MM.1S (cell line): ENCODE results near the gene HSP90AB1.

ENCODE experiments used
- EZH2phosphoT487 ChIP-seq: fragments of 300-600 bp; sonication (generic); IDR thresholded peaks from 2 replicates; pipeline ENCODE4 v1.6.1; 2018; ENCODE audit warnings: antibody characterized with exemption, low read length
- TF ChIP-seq, protein P1 (sequence below): fragments of 300-600 bp; sonication (generic); IDR thresholded peaks from 2 replicates; pipeline ENCODE4 v1.5.1; 2016; ENCODE audit warnings: antibody characterized with exemption, low read length, mixed read lengths

DNA sequence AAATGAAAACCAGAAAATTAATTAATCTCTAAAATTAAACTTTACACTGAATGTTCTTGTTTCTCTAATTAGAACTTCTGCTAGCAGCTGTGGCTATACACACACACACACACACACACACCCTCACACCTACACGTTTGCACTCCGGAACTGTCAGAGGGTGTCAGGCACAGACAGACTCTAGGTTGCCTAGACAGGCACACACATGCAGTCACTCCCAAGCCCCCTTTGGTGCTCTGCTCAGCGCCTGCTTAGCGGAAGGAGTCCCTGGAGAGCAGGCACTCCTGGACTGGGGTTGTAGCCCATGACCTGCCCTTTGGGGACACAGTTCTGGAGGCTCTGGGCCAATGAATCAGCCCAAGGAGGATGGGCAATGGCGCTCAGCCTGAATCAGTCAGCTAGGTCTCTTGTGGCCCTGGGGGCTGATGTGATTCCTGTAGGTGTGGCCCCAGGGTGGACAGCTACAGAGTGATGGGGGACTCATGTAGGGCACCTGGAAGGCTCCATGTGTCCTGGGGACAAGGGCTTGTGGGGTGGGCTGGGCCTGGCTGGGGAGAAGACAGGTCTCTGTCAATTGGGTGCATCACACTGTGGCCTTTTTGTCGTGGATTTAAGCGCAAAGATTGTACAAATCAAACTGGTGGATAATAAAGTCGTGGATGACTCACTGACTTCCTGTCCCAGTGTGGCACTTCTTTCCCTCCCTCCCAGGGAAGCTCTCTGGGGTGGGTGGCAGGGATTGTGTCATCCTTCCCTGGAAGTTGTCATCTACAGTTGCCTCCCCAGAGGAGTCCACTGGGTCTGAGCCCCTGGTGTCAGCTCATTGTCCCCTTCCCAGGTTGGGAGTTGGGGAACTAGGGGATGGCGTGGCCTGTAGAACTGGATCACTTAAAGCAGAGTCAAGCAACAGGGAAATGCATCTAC lies 32.1 kb downstream of the HSP90AB1 start:
- TF ChIP-seq, protein P1, sequence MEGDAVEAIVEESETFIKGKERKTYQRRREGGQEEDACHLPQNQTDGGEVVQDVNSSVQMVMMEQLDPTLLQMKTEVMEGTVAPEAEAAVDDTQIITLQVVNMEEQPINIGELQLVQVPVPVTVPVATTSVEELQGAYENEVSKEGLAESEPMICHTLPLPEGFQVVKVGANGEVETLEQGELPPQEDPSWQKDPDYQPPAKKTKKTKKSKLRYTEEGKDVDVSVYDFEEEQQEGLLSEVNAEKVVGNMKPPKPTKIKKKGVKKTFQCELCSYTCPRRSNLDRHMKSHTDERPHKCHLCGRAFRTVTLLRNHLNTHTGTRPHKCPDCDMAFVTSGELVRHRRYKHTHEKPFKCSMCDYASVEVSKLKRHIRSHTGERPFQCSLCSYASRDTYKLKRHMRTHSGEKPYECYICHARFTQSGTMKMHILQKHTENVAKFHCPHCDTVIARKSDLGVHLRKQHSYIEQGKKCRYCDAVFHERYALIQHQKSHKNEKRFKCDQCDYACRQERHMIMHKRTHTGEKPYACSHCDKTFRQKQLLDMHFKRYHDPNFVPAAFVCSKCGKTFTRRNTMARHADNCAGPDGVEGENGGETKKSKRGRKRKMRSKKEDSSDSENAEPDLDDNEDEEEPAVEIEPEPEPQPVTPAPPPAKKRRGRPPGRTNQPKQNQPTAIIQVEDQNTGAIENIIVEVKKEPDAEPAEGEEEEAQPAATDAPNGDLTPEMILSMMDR, result no peak
- no peak for TF ChIP-seq EZH2phosphoT487
